NT2/D1 (cell line): ENCODE results near the gene LPCAT2.
"Not testable (repeated sequence)": the region's sequence is repeated elsewhere in the genome, so short reads cannot be mapped to it uniquely, and the experiment has no call there.

Experiments used
- SUZ12 ChIP-seq: IDR thresholded peaks from 2 replicates; pipeline ENCODE4 v1.6.1; 2011; ENCODE audit not compliant: insufficient read length, insufficient read depth; ENCODE audit errors: extremely low read depth
- YY1 ChIP-seq: IDR thresholded peaks from 2 replicates; pipeline ENCODE4 v1.6.1; 2011; ENCODE audit not compliant: insufficient read length, insufficient read depth
- ZNF274 ChIP-seq: IDR thresholded peaks from 2 replicates; pipeline ENCODE4 v1.6.1; 2011; ENCODE audit warnings: mild to moderate bottlenecking, low read depth, low read length

DNA sequence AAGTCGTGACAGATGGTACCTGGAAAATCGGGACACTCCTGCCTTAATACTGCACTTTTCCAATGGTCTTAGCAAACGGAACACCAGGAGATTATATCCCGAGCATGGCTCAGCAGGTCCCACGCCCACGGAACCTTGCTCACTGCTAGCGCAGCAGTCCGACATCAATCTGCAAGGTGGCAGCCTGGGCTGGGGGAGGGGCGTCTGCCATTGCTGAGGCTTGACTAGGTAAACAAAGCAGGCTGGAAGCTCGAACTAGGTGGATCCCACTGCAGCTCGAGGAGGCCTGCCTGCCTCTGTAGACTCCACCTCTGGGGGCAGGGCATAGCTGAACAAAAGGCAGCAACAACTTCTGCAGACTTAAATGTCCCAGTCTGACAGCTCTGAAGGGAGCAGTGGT lies 106.8 kb downstream of the LPCAT2 start:
- TF ChIP-seq SUZ12, ZNF274, YY1: not testable (repeated sequence)
